Measurements from ENCODE around the gene PRRT3. TPM values are rescaled to one million over a fixed set of nuclear protein-coding genes. Genes with fewer than 3 reads are reported as not detected.
"Not testable (repeated sequence)": the region's sequence is repeated elsewhere in the genome, so short reads cannot be mapped to it uniquely, and the experiment has no call there.

PRRT3 gene
- polyA plus RNA-seq, 1 donor = 2.0 TPM

- DNase-seq = no peak
These were observed 34.4 kb downstream of the PRRT3 start for GRCh38 chr3:9917820-9918219.

- peak; percentile 90 for DNase-seq
These were observed 35.2 kb downstream of the PRRT3 start, which contains the start of gene IL17RC for GRCh38 chr3:9916734-9917680. TSS of gene IL17RC (plus strand) at chr3:9917098. CDS start at chr3:9917316, 218 bp downstream.

GRCh38 chr3:9916346-9916733 lies 35.9 kb downstream of the PRRT3 start:
- no peak for DNase-seq

GRCh38 chr3:9915254-9916141 lies 36.7 kb downstream of the PRRT3 start:
- DNase-seq = peak; percentile 80

GRCh38 chr3:9914559-9915253 lies 37.5 kb downstream of the PRRT3 start:
- DNase-seq = no peak

- no peak for DNase-seq
These were observed 38.2 kb downstream of the PRRT3 start for GRCh38 chr3:9914011-9914410.

GRCh38 chr3:9913601-9914000 lies 38.6 kb downstream of the PRRT3 start:
- no peak for DNase-seq

- DNase-seq = no peak
These were observed 39.8 kb downstream of the PRRT3 start for GRCh38 chr3:9912294-9912935.

- no peak for DNase-seq
These were observed 40.3 kb downstream of the PRRT3 start for GRCh38 chr3:9911863-9912262.

- DNase-seq = no peak
These were observed 42.8 kb downstream of the PRRT3 start for GRCh38 chr3:9909221-9910013.

GRCh38 chr3:9908286-9908685 lies 43.9 kb downstream of the PRRT3 start:
- DNase-seq = no peak

- DNase-seq = no peak
These were observed 45.7 kb downstream of the PRRT3 start for GRCh38 chr3:9906480-9906879.

GRCh38 chr3:9903904-9904303 lies 48.3 kb downstream of the PRRT3 start:
- no peak for DNase-seq

- no peak for DNase-seq
These were observed 49.0 kb downstream of the PRRT3 start for GRCh38 chr3:9903238-9903624.

GRCh38 chr3:9902372-9903237 lies 49.6 kb downstream of the PRRT3 start, which contains the start of gene IL17RE:
TSS of gene IL17RE (plus strand) at chr3:9902848. CDS start at chr3:9902933, 85 bp downstream.
- no peak for DNase-seq

- no peak for DNase-seq
These were observed 50.2 kb downstream of the PRRT3 start for GRCh38 chr3:9901967-9902366.

GRCh38 chr3:9900965-9901415 lies 51.2 kb downstream of the PRRT3 start:
- not testable (repeated sequence) for DNase-seq

- no peak for DNase-seq
These were observed 52.9 kb downstream of the PRRT3 start for GRCh38 chr3:9899289-9899791.

GRCh38 chr3:9898467-9899241 lies 53.6 kb downstream of the PRRT3 start:
- no peak for DNase-seq

Data from hindlimb muscle (tissue), 1 donor.